GM19468 (cell line): Measurements from ENCODE around the gene PADI2.
"Not testable (repeated sequence)": the region's sequence is repeated elsewhere in the genome, so short reads cannot be mapped to it uniquely, and the experiment has no call there.

ENCODE experiments used
- ATAC-seq: cut with Tn5 transposase; IDR thresholded peaks from one replicate; pipeline ENCODE4 v1.9.1; 2021; ENCODE audit warnings: mild to moderate bottlenecking, moderate library complexity, moderate number of reproducible peaks; ENCODE audit not compliant: unreplicated experiment; ENCODE audit errors: extremely low read depth

The PADI2 gene

GRCh38 chr1:17062751-17063150 lies 56.5 kb downstream of the PADI2 start:
- ATAC-seq: not testable (repeated sequence)

- no peak for ATAC-seq
Measured at GRCh38 chr1:17061892-17062291, 57.4 kb downstream of the PADI2 start.

- no peak for ATAC-seq
Measured at GRCh38 chr1:17061486-17061885, 57.8 kb downstream of the PADI2 start.

GRCh38 chr1:17060306-17060749 lies 58.9 kb downstream of the PADI2 start:
- ATAC-seq: no peak

GRCh38 chr1:17059391-17060305 lies 59.6 kb downstream of the PADI2 start:
- no peak for ATAC-seq

GRCh38 chr1:17056551-17056950 lies 62.7 kb downstream of the PADI2 start:
- no peak for ATAC-seq

GRCh38 chr1:17055801-17056200 lies 63.5 kb downstream of the PADI2 start:
- ATAC-seq: no peak

- peak; percentile 94 for ATAC-seq
Measured at GRCh38 chr1:17053685-17054410, 65.4 kb downstream of the PADI2 start, which contains the start of gene SDHB. TSS of gene SDHB (minus strand) at chr1:17054032. CDS start at chr1:17054019, 13 bp downstream.

- no peak for ATAC-seq
Measured at GRCh38 chr1:17053086-17053684, 66.1 kb downstream of the PADI2 start.

GRCh38 chr1:17052641-17053040 lies 66.6 kb downstream of the PADI2 start:
- ATAC-seq: no peak

GRCh38 chr1:17052038-17052437 lies 67.2 kb downstream of the PADI2 start:
- ATAC-seq: no peak

- no peak for ATAC-seq
Measured at GRCh38 chr1:17047924-17048323, 71.3 kb downstream of the PADI2 start.

- ATAC-seq: no peak
Measured at GRCh38 chr1:17046334-17046657, 73.0 kb downstream of the PADI2 start.

GRCh38 chr1:17045634-17046333 lies 73.5 kb downstream of the PADI2 start:
- no peak for ATAC-seq

GRCh38 chr1:17045150-17045549 lies 74.1 kb downstream of the PADI2 start:
- no peak for ATAC-seq

GRCh38 chr1:17043676-17044075 lies 75.6 kb downstream of the PADI2 start:
- no peak for ATAC-seq

GRCh38 chr1:17040135-17040534 lies 79.1 kb downstream of the PADI2 start:
- no peak for ATAC-seq

GRCh38 chr1:17039522-17039921 lies 79.7 kb downstream of the PADI2 start:
- no peak for ATAC-seq

GRCh38 chr1:17033481-17033880 lies 85.8 kb downstream of the PADI2 start:
- no peak for ATAC-seq

GRCh38 chr1:17032741-17033140 lies 86.5 kb downstream of the PADI2 start:
- no peak for ATAC-seq
